HFFc6 (cell line): ENCODE data around the gene HOGA1. TPM values are rescaled to one million over a fixed set of nuclear protein-coding genes. Genes with fewer than 3 reads are reported as not detected.

ENCODE experiments used
- DNase-seq: peaks from one replicate; pipeline ENCODE4 v3.0.0-alpha.2; 2018
- H3K27ac Mint-ChIP-seq: 2 replicates; pipeline ENCODE4 v1.8.0; 2020; ENCODE audit warnings: mild to moderate bottlenecking, mixed read lengths
- H3K27me3 Mint-ChIP-seq: 2 replicates; pipeline ENCODE4 v1.8.0; 2021; ENCODE audit warnings: mild to moderate bottlenecking, moderate library complexity, mixed read lengths; ENCODE audit not compliant: insufficient read depth
- H3K36me3 Mint-ChIP-seq: 2 replicates; pipeline ENCODE4 v1.8.0; 2021; ENCODE audit warnings: low read depth, mixed read lengths
- H3K4me1 Mint-ChIP-seq: 2 replicates; pipeline ENCODE4 v1.8.0; 2020; ENCODE audit warnings: low read depth, mixed read lengths
- H3K4me3 Mint-ChIP-seq: 2 replicates; pipeline ENCODE4 v1.8.0; 2020; ENCODE audit warnings: mild to moderate bottlenecking, moderate library complexity, mixed read lengths
- H3K9me3 Mint-ChIP-seq: 2 replicates; pipeline ENCODE4 v1.8.0; 2020; ENCODE audit warnings: mild to moderate bottlenecking, mixed read lengths
- CTCF ChIP-seq: fragments of 200-600 bp; sonication (generic); IDR thresholded peaks from 2 replicates; pipeline ENCODE4 v1.5.0; 2021; ENCODE audit warnings: antibody characterized with exemption, mild to moderate bottlenecking
- long read RNA-seq: library from polyadenylated mRNA; unstranded; transcript quantifications from one replicate; pipeline ENCODE4 v2.0.0, GENCODE V29; 2019
- total RNA-seq, 6 experiments: library from RNA; stranded (reverse); fragmentation: NEBNext Ultra II Directional; extraction: Animal tissue kit (Norgen Biotek cat#: 25700); gene quantifications; 2 replicates in 1 of 6; 3 replicates in 5 of 6; pipeline ENCODE4 v1.2.3, GENCODE V29; 2021

The HOGA1 gene
- total RNA-seq: under 1 TPM; 0.26 to 0.66 (median 0.46) TPM
- long read RNA-seq, partial matches to known transcripts: 0 of 1 reads
- long read RNA-seq, other reads (novel, unspliced or antisense): 0 of 1 reads

GRCh38 chr10:97584060-97584797 is at the start of gene HOGA1:
HOGA1 (plus strand) TSS chr10:97584389; CDS start chr10:97584704, 315 bp downstream.
- Mint-ChIP-seq H3K27me3 (no peaks in the 10 kb centered on the region; the same call in none of the 2 replicates), H3K27ac (no peak within 1 kb of the TSS), H3K36me3 (no peaks in the 10 kb centered on the region), H3K4me3 (no peak within 1 kb of the TSS), H3K9me3 (no peaks in the 10 kb centered on the region), H3K4me1 (peaks cover 13% of the 10 kb centered on the region)
- peak; percentile 62 for DNase-seq
- no peak for TF ChIP-seq CTCF

- Mint-ChIP-seq H3K27me3 (no peaks in the 10 kb centered on the region), H3K9me3 (no peaks in the 10 kb centered on the region), H3K4me3 (no peak overlapping the region), H3K27ac (peak overlapping the region; percentile 14; the same call in 1 of the 2 replicates), H3K4me1 (peaks cover 56% of the 10 kb centered on the region), H3K36me3 (peaks cover 2% of the 10 kb centered on the region; the same call in 1 of the 2 replicates)
- DNase-seq: no peak
- TF ChIP-seq CTCF: peak; percentile 80
These were observed 49.3 kb upstream of the HOGA1 start for GRCh38 chr10:97534746-97535367.

- no peaks in the 10 kb centered on the region for H3K9me3 Mint-ChIP-seq
- H3K27me3 Mint-ChIP-seq: no peaks in the 10 kb centered on the region
- no peak overlapping the region for H3K27ac Mint-ChIP-seq
- H3K4me3 Mint-ChIP-seq: no peak overlapping the region
- H3K4me1 Mint-ChIP-seq: peaks cover 59% of the 10 kb centered on the region
- TF ChIP-seq CTCF: no peak
- no peaks in the 10 kb centered on the region for H3K36me3 Mint-ChIP-seq
- no peak for DNase-seq
These were observed 46.9 kb upstream of the HOGA1 start for GRCh38 chr10:97537186-97537869.

- DNase-seq: peak; percentile 19
- peak overlapping the region; percentile 60 for H3K27ac Mint-ChIP-seq
- H3K4me3 Mint-ChIP-seq: peak overlapping the region; percentile 36
- no peaks in the 10 kb centered on the region for H3K9me3 Mint-ChIP-seq
- peaks cover 60% of the 10 kb centered on the region for H3K4me1 Mint-ChIP-seq
- no peak for TF ChIP-seq CTCF
- no peaks in the 10 kb centered on the region for H3K36me3 Mint-ChIP-seq
- no peaks in the 10 kb centered on the region for H3K27me3 Mint-ChIP-seq
These were observed 45.8 kb upstream of the HOGA1 start for GRCh38 chr10:97538411-97538810.

- H3K9me3 Mint-ChIP-seq: no peaks in the 10 kb centered on the region
- no peak for DNase-seq
- peak overlapping the region; percentile 36 for H3K4me3 Mint-ChIP-seq
- H3K27ac Mint-ChIP-seq: peak overlapping the region; percentile 60
- TF ChIP-seq CTCF: no peak
- no peaks in the 10 kb centered on the region for H3K27me3 Mint-ChIP-seq
- H3K36me3 Mint-ChIP-seq: no peaks in the 10 kb centered on the region
- peaks cover 62% of the 10 kb centered on the region for H3K4me1 Mint-ChIP-seq
These were observed 45.4 kb upstream of the HOGA1 start for GRCh38 chr10:97538839-97539238.
